ENCODE data around the gene LCNL1.

LCNL1 gene

DNA sequence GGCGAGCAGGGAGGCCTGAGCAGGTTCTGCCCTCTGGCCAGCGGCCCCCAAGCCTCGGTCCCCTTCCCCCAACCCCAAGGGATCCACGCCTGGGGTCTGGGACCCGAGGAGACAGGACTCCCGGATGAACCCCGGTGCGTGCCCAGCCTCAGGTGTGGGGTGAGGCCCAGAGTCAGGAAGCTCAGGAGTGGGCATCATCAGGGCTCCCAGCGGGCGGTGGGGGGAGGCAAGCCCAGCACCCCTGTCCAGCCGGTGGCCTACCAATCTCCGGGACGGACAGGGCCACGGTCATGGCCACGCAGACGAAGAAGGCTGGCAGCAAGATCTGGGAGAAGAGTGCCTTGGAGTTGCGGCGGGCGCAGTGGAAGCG is 30.8 kb downstream of the LCNL1 start:
- DNase-seq (ENCODE audit: low read depth), result no peak

- no peak for DNase-seq (ENCODE audit: low read depth)
These were observed 31.4 kb downstream of the LCNL1 start for GRCh38 chr9:137014166-137014565.

DNA sequence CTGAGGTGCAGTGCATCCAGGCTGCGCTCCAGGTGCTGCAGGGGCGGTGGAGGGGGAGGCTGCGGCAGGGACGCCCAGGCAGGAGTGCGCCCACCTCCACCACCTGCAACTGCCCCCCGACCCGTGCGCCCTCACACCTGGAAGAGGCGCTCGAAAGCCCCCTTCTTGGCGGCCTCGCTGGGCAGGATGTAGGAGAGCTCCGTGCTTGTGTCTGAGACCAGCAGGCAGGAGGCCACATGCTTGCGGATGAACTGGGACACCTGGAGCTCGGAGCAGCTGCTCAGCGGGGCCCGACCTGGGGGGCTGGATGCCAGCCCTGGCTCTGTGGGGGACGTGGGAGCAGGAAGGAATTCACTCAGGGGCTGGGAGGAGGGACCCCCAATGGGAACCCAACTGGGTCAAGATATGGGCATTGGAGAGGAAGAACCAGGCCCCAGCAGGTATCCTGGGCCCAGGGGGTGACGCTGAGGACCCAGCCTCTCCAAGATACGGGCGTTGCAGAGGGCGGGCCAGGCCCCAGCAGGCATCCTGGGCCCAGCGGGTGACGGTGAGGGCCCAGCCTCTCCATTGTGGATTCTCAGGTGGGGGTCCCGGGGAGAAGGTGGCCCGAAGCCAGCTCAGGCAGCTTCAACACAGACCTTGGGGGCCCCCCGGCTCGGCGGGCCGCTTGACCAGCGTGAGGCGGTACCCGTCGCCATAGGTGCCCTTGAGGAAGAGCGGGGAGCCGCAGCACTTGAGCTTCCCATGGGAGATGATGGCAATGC is 32.2 kb downstream of the LCNL1 start:
- no peak for DNase-seq (ENCODE audit: low read depth)

DNA sequence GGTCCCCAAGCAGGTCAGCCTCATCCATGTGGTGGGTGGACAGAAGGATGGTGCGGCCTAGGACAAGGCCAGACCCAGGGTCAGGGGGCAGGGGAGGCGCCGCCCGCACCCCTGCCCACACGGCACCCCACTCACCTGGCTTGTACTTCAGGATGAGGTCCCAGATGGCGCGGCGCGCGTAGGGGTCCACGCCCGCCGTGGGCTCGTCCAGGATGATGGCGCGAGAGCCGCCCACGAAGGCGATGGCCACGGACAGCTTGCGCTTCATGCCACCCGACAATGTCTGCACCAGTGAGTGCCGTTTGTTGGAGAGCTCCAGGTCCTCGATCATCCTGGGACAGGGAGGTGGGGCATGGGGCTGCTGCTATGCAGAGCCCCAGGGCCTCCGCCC is 32.7 kb downstream of the LCNL1 start:
- no peak for DNase-seq (ENCODE audit: low read depth)

GRCh38 chr9:137015976-137016375 is 33.2 kb downstream of the LCNL1 start:
- no peak for DNase-seq (ENCODE audit: low read depth)

DNA sequence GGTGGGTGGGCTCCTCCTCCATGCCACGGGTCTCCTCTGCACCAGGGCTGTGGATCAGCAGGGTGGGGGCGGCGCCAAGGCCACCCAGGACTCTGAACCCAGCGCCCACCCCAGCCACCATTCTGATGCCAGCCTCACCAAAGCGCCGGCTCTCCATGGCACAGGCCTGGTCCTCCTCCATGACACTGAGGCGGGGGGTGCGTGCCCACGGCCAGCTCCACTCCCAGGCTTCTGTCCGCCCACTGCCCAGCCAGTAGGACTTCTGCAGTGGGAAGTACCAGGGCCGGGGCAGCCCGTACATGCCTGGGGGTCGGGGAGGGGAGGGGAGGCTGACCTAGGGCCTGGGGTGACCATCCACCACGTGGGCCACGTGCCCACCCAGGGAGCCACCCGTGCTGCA is 33.6 kb downstream of the LCNL1 start:
- no peak for DNase-seq (ENCODE audit: low read depth)

GRCh38 chr9:137017071-137017470 is 34.3 kb downstream of the LCNL1 start:
- no peak for DNase-seq (ENCODE audit: low read depth)

GRCh38 chr9:137017791-137018497 is 35.2 kb downstream of the LCNL1 start:
- no peak for DNase-seq (ENCODE audit: low read depth)

DNA sequence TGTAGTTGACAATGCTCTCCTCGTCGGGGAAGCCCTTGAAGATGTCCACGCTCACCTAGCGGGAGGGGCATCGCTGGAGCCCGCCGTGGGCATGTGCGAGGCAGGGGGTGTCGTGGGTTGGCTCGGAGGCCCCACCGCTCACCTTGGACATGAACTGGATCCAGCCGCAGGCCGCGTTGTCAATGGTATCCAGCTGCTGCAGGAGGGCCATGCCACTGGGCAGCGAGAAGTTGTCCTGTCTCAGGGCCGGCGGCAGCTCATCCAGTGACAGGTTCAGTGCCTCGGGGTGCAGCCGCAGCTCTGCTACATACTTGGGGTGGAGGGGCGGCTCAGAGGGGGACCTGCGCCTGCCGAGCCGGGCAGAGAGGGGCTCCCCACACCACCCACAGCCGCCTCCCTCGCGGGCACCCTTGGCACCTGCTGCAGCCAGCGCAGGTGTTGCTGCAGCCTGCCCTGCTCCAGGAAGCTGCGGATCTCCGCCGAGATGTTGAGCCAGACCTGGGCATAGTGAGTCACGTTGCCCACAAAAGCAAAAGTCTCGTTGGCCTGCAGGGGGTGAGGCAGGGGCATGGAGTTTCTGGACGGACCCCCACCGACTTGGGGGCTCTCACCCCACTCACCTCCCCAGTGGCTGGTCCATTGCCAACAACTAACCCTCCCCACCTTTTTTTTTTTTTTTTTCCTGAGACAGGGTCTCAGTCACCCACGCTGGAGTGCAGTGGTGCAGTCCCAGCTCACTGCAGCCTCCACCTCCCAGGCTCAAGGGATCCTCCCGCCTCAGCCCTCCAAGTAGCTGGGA is 36.2 kb downstream of the LCNL1 start:
- no peak for DNase-seq (ENCODE audit: low read depth)

- no peak for DNase-seq (ENCODE audit: low read depth)
These were observed 37.3 kb downstream of the LCNL1 start for GRCh38 chr9:137019891-137020683.

GRCh38 chr9:137020771-137021567 is 38.2 kb downstream of the LCNL1 start:
- no peak for DNase-seq (ENCODE audit: low read depth)

- DNase-seq (ENCODE audit: low read depth), result no peak
These were observed 38.8 kb downstream of the LCNL1 start for GRCh38 chr9:137021568-137021978.

GRCh38 chr9:137021979-137022661 is 39.3 kb downstream of the LCNL1 start:
- DNase-seq (ENCODE audit: low read depth), result peak; percentile 60

DNA sequence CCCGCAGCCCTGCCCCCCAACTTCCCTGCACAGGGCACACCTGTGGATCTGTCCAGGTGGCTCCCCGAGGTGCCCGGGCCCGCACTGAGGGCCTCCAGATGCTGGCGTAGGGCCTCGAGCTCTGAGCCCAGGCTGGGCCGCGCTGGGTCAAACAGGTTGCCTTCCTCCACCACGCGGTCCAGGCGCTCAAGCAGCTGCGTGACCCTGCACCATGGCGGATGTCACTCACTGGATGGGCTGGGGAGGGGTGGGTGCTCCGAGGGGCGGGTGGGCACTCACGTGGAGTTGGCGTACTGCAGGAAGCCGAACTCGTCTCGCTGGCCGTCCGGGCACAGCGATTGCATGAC is 39.8 kb downstream of the LCNL1 start:
- no peak for DNase-seq (ENCODE audit: low read depth)

- DNase-seq (ENCODE audit: low read depth), result no peak
These were observed 40.4 kb downstream of the LCNL1 start for GRCh38 chr9:137023157-137023556.

DNA sequence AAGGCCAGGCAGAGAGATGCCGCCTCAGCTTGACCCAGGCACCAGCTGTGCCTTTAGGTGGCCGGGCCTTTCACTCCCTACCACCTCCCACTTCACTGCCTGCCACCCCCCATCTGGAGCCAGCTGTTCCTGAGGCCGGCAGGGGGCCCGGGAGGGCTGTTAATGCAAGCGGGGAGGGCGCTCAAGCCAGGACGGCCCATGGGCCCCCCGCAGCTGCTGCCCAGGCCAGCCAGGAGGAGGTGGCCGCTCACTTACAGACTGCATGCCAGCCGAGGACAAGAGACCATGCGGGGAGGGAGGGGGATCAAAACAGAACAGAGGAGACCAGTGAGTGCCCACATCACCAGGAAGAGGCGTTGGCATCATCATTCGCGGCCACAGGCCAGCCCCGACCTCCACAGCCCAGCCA is 40.8 kb downstream of the LCNL1 start:
- no peak for DNase-seq (ENCODE audit: low read depth)

DNA sequence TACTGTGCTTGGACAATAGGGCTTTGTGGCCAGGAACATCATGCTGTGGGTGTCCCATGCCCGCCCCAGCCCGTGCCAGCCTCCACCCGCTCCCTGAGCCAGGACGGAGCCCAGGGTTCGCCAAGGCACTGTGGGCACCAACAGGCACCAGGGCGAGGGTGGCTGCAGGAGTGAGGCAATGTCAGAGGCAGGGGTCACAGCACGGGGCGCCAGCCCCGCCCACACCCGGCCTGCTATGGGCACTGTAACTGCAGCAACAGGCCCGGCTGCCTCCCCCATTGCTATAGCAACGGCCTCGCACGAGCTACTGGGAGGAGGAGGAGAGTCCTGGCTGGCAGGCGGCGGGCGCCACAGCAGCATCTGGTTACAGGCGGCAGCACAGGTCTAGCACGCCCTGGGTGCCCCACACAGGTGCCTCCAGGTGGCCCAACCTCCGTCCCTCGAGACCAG is 42.7 kb downstream of the LCNL1 start:
- DNase-seq (ENCODE audit: low read depth), result no peak

GRCh38 chr9:137026384-137026783 is 43.6 kb downstream of the LCNL1 start:
- DNase-seq (ENCODE audit: low read depth), result no peak

DNA sequence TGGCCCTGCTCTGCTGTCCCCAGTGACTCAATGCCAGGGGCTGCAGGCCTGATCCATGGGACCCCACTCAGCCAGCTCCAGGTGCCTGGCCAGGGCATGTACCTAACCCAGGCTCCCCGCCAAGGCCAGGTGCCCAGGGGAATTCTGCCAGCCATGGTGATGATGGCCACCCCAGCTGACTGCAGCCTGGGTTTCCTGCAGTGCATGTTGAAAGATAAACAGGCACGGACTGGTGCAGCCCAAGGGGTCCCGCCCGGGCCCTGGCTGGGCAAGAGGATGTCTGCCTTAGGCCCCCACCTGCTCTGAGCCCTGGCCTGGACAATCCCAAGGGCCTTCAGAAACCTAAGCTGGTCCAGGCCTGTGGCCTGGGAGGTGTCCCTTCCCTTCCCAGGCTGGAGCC is 44.0 kb downstream of the LCNL1 start:
- DNase-seq (ENCODE audit: low read depth), result no peak

GRCh38 chr9:137027369-137028262 is 44.8 kb downstream of the LCNL1 start, which contains the start of gene ABCA2:
Gene ABCA2 (minus strand): TSS chr9:137028237. CDS start chr9:137028140, 97 bp downstream.
- DNase-seq (ENCODE audit: low read depth), result no peak

Measured in stimulated activated CD8-positive, alpha-beta memory T cell treated with anti-CD3 and anti-CD28 coated beads, Interleukin-7, amount 100 ng/mL, for 24 hours (primary cell).